T-cell (primary cell): ENCODE results near the gene SEMA5B. TPM values are rescaled to one million over a fixed set of nuclear protein-coding genes. Genes with fewer than 3 reads are reported as not detected.

ENCODE experiments used
- ATAC-seq, 4 experiments: fragments of 200-7000 bp in 3 of 4; fragments of 150-1000 bp in 1 of 4; cut with Tn5 transposase; replicated peaks in 1 of 4; 1 replicate in 3 of 4; 2 replicates in 1 of 4; pipeline ENCODE4 v1.10.0; 2021; ENCODE audit warnings: moderate library complexity in 3 of 4, mild to moderate bottlenecking in 2 of 4, moderate number of reproducible peaks in 1 of 4
- CTCF ChIA-PET, 2 donors: fragments of 300-600 bp; sonication (Branson Sonifier 250); formaldehyde crosslinking; loops; one replicate each; lab custom pipeline; 2022; ENCODE audit warnings: antibody characterized with exemption in 2 of 2; lab: Charles Lee
- POLR2A ChIA-PET, 2 donors: fragments of 300-600 bp; sonication (Branson Sonifier 250); formaldehyde crosslinking; loops; one replicate each; lab custom pipeline; 2022; ENCODE audit warnings: antibody characterized with exemption in 2 of 2; lab: Charles Lee
- DNase-seq, 35 experiments: peaks; one replicate each; pipeline versions ENCODE4 v3.0.0 to v3.0.0-alpha.2; 2013 to 2023
- H3K27ac ChIP-seq: one replicate; pipeline ENCODE4 v1.5.1; 2013; ENCODE audit warnings: low read length
- H3K27me3 ChIP-seq, 2 experiments: replicated peaks in 1 of 2; 1 replicate in 1 of 2; 2 replicates in 1 of 2; pipeline versions ENCODE4 v1.6.1 to v1.7.0; 2013; ENCODE audit warnings: low read length in 1 of 2, mixed read lengths in 1 of 2; ENCODE audit not compliant: control insufficient read depth in 2 of 2, insufficient read depth in 2 of 2; ENCODE audit errors: extremely low read depth in 1 of 2
- H3K36me3 ChIP-seq, 2 donors: 1 replicate in 1 of 2; 2 replicates in 1 of 2; pipeline versions ENCODE4 v1.6.1 to v1.7.0; 2013; ENCODE audit warnings: low read length in 1 of 2; ENCODE audit not compliant: control insufficient read depth in 2 of 2, insufficient read depth in 1 of 2; ENCODE audit errors: extremely low read depth in 1 of 2
- H3K4me1 ChIP-seq, 2 experiments: 1 replicate in 1 of 2; 2 replicates in 1 of 2; pipeline versions ENCODE4 v1.6.1 to v1.7.0; 2013; ENCODE audit warnings: low read length in 2 of 2, mixed read lengths in 1 of 2; ENCODE audit not compliant: insufficient read depth in 2 of 2, control insufficient read depth in 1 of 2; ENCODE audit errors: extremely low read depth in 1 of 2
- H3K4me3 ChIP-seq, 2 donors: 1 replicate in 1 of 2; 2 replicates in 1 of 2; pipeline versions ENCODE4 v1.5.1 to v1.7.0; 2013; ENCODE audit warnings: mild to moderate bottlenecking in 2 of 2, low read length in 1 of 2, moderate library complexity in 1 of 2; ENCODE audit not compliant: control insufficient read depth in 1 of 2; ENCODE audit errors: extremely low read depth in 1 of 2
- H3K9me3 ChIP-seq: 2 replicates; pipeline ENCODE4 v1.7.0; 2013
- H3K27ac Mint-ChIP-seq, 2 donors: one replicate each; pipeline ENCODE4 v1.8.0; 2020 to 2021; ENCODE audit warnings: mild to moderate bottlenecking in 2 of 2, mixed read lengths in 2 of 2
- H3K27me3 Mint-ChIP-seq, 2 donors: one replicate each; pipeline ENCODE4 v1.8.0; 2021 to 2022; ENCODE audit warnings: mixed read lengths in 2 of 2
- H3K36me3 Mint-ChIP-seq: one replicate; pipeline ENCODE4 v1.8.0; 2021; ENCODE audit warnings: mixed read lengths
- H3K4me1 Mint-ChIP-seq, 3 donors: one replicate each; pipeline ENCODE4 v1.8.0; 2020 to 2022; ENCODE audit warnings: mixed read lengths in 3 of 3, mild to moderate bottlenecking in 1 of 3
- H3K4me3 Mint-ChIP-seq, 3 donors: one replicate each; pipeline ENCODE4 v1.8.0; 2020 to 2022; ENCODE audit warnings: mild to moderate bottlenecking in 3 of 3, mixed read lengths in 3 of 3, moderate library complexity in 3 of 3
- H3K9me3 Mint-ChIP-seq, 3 donors: one replicate each; pipeline ENCODE4 v1.8.0; 2020 to 2022; ENCODE audit warnings: mixed read lengths in 3 of 3
- WGBS: methylation state at CpG from one replicate; pipeline ENCODE4 v1.1.5; 2013; ENCODE audit warnings: missing lambda C conversion rate; ENCODE audit not compliant: insufficient coverage; 5-methylcytosine and 5-hydroxymethylcytosine counted together
- total RNA-seq, 35 experiments: library from RNA in 6 of 35; stranded (reverse) in 6 of 35; fragments of 120-200 nt in 1 of 35; gene quantifications; one replicate each; pipeline versions ENCODE4 v1.2.1 to v1.2.4 and lab custom pipeline; 2013 to 2026

Gene SEMA5B
- total RNA-seq, 5 donors from 2014 or later (not counting 1 experiment from before 2014, with no cell fraction given) = 0.08 to 0.32 (median 0.21) TPM; not detected in 1

DNA sequence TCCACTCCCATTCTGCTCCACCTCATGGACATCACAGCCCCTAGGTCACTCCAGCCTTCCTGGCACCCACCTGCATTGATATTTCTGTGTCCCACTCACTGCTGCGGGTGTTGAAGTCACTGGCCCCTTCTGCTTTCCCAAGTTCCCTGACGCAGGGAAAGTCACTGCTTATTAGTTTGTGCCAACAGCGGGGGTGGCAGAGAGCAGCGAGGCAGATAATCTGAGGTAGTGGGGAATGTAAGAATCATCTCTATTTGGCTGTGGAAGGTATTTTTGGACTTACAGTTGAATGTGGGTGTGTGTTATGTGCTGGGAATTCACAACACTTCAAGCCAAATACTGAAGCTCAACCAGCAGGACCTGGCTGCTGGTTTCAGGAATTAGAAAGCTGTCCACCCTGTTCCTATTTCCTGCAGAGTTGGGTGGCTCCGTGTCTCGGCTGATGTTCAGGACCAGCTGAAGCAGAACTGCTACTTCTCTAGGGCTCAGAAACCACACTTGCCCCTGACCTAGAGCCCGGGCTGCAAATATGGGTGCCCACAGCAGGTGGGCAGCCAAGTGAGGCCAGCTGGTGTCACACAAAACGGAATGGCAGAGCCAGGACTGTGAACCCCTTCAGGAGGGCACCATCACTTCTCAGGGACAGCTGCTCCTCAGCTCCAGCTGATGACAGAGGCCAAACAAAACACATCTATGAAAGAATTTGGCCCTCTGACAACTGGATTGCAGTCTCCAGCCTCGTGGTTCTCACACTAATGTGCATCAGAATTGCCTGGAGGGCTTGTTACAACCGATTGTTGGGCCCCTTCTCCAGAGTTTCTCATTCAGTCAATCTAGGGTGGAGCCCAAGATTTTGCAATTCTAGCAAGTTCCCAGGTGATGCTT, 57.7 kb downstream of the SEMA5B start:
- H3K27me3 ChIP-seq = peaks cover 0 to 15% of the 10 kb centered on the region in 2 experiments
- ChIA-PET CTCF (no interaction called here), POLR2A (no interaction called here)
- H3K9me3 Mint-ChIP-seq = no peaks in the 10 kb centered on the region
- H3K4me1 ChIP-seq = peaks cover 0 to 1% of the 10 kb centered on the region in 2 experiments
- peaks cover 3 to 5% (median 3%) of the 10 kb centered on the region in 3 donors for H3K4me1 Mint-ChIP-seq
- no peak for DNase-seq
- H3K9me3 ChIP-seq = no peaks in the 10 kb centered on the region
- no peak overlapping the region for H3K4me3 ChIP-seq
- H3K36me3 Mint-ChIP-seq = no peaks in the 10 kb centered on the region
- H3K27ac Mint-ChIP-seq = no peak overlapping the region
- H3K27ac ChIP-seq = no peak overlapping the region
- no peak overlapping the region for H3K4me3 Mint-ChIP-seq
- ATAC-seq = no peak
- H3K27me3 Mint-ChIP-seq = peaks cover 6 to 8% of the 10 kb centered on the region in 2 donors
- H3K36me3 ChIP-seq = no peaks in the 10 kb centered on the region
- 69% methylated on average over 7 of the region's 10 CpGs for WGBS

DNA sequence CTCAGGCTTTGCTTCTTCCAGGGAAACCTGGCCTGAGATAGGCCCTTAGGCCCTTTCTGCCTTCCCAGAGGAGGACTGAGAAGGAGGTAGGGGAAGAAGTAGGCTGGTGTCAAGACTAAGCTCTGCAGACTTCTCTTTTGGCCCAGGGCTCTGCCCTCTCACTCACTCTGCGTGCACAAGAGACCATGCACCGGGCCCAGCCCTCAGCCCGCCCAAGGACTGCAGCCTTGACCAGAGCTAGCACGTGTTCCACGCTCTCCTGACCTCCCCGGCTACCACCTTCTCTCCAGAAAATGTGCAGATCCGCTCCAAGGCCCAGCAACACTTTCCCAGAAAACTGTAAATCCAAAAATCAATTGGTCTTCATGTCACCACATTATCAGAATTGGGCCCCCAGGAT, 59.8 kb downstream of the SEMA5B start:
- no peaks in the 10 kb centered on the region for H3K9me3 Mint-ChIP-seq
- CTCF ChIA-PET = no interaction called here
- POLR2A ChIA-PET = interaction anchor here in 1 of 2 donors (0.5 kb wide), 1 partner anchor 82 kb away, joined by 3 read pairs; no protein-coding TSS in a partner anchor
- WGBS = 88% methylated on average over 5 of the region's 7 CpGs
- no peak overlapping the region for H3K27ac ChIP-seq
- H3K27me3 Mint-ChIP-seq = peaks cover 0 to 2% of the 10 kb centered on the region in 2 donors
- no peaks in the 10 kb centered on the region for H3K36me3 Mint-ChIP-seq
- DNase-seq (no peak), ATAC-seq (no peak)
- no peaks in the 10 kb centered on the region for H3K4me1 Mint-ChIP-seq
- no peaks in the 10 kb centered on the region for H3K9me3 ChIP-seq
- H3K4me1 ChIP-seq = no peaks in the 10 kb centered on the region
- no peaks in the 10 kb centered on the region for H3K36me3 ChIP-seq
- no peak overlapping the region for H3K27ac Mint-ChIP-seq
- no peak overlapping the region for H3K4me3 ChIP-seq
- no peak overlapping the region for H3K4me3 Mint-ChIP-seq
- H3K27me3 ChIP-seq = peaks cover 0 to 6% of the 10 kb centered on the region in 2 experiments

DNA sequence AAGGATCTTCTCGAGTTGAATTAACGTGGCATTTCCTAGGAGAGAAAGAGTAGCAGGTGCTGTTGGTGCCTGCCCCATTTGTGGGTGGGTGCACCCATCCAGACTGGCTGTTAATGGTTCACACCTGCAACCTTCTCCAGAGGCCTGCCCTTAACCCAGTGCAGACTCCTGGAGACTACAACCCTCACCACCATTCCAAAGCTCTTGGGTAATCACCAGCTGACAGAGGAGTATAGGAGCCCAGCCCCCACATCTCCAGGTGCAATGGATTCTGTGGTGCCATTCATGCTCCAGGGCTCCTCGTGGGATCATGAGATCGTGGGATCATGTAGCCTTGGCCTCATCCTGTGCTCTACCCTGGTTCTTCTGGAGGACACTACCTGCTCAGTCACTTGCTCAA, 60.2 kb downstream of the SEMA5B start:
- no peak overlapping the region for H3K27ac Mint-ChIP-seq
- DNase-seq = no peak
- no peaks in the 10 kb centered on the region for H3K9me3 Mint-ChIP-seq
- peaks cover 0 to 2% of the 10 kb centered on the region in 2 donors for H3K27me3 Mint-ChIP-seq
- no peaks in the 10 kb centered on the region for H3K9me3 ChIP-seq
- H3K36me3 Mint-ChIP-seq = no peaks in the 10 kb centered on the region
- no peak overlapping the region for H3K4me3 Mint-ChIP-seq
- no peaks in the 10 kb centered on the region for H3K4me1 Mint-ChIP-seq
- WGBS = 71% methylated on average over 2 of the region's 4 CpGs
- peaks cover 0 to 6% of the 10 kb centered on the region in 2 experiments for H3K27me3 ChIP-seq
- H3K4me3 ChIP-seq = no peak overlapping the region
- ATAC-seq = no peak
- H3K4me1 ChIP-seq = no peaks in the 10 kb centered on the region
- ChIA-PET CTCF (no interaction called here), POLR2A (no interaction called here)
- no peak overlapping the region for H3K27ac ChIP-seq
- no peaks in the 10 kb centered on the region for H3K36me3 ChIP-seq

DNA sequence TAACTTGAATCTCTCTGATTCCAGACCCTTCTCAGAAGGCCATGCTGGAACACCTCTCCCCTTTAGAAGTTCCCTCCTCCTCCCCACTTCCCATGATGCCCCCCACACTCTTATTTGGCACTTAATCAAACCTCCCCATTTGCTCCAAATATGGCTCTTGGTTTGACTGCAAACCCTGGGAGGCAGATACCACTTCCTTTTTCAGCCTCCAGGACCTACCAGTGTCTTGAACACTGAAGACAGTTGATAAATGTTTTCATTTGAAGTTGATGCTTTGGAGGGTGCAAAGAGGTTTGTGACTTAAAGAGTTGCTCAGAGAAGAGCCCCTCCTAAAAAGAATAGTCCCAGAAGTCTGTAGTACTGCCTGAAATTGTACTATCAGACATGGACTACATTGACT, 61.5 kb downstream of the SEMA5B start:
- no peaks in the 10 kb centered on the region for H3K9me3 ChIP-seq
- ChIA-PET CTCF (no interaction called here), POLR2A (no interaction called here)
- Mint-ChIP-seq H3K27me3 (peaks cover 2 to 7% of the 10 kb centered on the region in 2 donors), H3K4me1 (no peaks in the 10 kb centered on the region), H3K36me3 (no peaks in the 10 kb centered on the region), H3K4me3 (no peak overlapping the region), H3K9me3 (no peaks in the 10 kb centered on the region), H3K27ac (no peak overlapping the region)
- no peaks in the 10 kb centered on the region for H3K36me3 ChIP-seq
- no peak overlapping the region for H3K4me3 ChIP-seq
- ATAC-seq (no peak), DNase-seq (no peak)
- H3K27me3 ChIP-seq = peaks cover 0 to 9% of the 10 kb centered on the region in 2 experiments
- H3K4me1 ChIP-seq = no peaks in the 10 kb centered on the region
- no peak overlapping the region for H3K27ac ChIP-seq

DNA sequence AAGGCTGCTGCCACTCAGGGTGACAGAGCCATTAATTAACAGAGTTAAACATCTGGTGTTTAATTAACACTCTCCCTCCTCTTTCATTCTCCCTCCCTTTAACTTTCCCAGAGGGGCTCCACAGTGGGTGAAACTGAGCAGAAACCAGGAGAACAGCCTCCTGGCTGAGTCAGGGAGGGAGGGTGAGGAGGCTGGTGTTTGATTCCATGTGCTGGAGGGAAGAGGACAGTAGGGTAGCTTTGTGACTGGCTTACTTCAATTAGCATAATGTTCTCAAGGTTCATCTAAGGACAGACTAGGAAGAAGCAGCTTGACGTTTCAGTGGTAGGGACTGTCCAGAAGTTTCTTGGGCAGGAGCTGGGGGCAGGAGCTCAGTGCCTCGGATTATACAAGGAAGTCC, 62.8 kb downstream of the SEMA5B start:
- H3K4me3 Mint-ChIP-seq = no peak overlapping the region
- ChIA-PET CTCF (no interaction called here), POLR2A (no interaction called here)
- no peak overlapping the region for H3K27ac ChIP-seq
- WGBS = 53% methylated on average over 2 of the region's 2 CpGs
- H3K27me3 ChIP-seq = peaks cover 0 to 7% of the 10 kb centered on the region in 2 experiments
- no peaks in the 10 kb centered on the region for H3K4me1 ChIP-seq
- no peaks in the 10 kb centered on the region for H3K36me3 Mint-ChIP-seq
- H3K27ac Mint-ChIP-seq = no peak overlapping the region
- no peaks in the 10 kb centered on the region for H3K36me3 ChIP-seq
- H3K27me3 Mint-ChIP-seq = peaks cover 2 to 7% of the 10 kb centered on the region in 2 donors
- no peak overlapping the region for H3K4me3 ChIP-seq
- no peaks in the 10 kb centered on the region for H3K9me3 ChIP-seq
- no peak for ATAC-seq
- no peak for DNase-seq
- no peaks in the 10 kb centered on the region for H3K4me1 Mint-ChIP-seq
- no peaks in the 10 kb centered on the region for H3K9me3 Mint-ChIP-seq

DNA sequence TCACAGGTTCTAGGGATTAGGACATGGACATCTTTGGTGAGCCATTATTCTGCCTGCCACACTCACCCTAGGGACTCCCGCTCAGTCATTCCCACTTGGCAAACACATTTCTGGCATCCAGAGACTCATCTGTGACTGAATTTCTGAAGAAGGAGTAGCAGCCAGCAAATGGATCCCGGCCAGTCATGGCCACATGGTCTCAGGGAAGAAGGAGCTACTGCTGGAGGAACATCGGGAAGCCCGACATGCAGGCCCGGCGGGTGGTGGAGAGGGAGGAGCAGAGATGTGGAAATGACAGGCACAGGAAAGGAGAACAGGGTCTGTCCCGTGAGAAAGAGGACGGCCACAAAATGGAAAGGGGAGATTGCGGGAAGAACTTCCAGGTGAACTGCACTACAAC, 65.4 kb downstream of the SEMA5B start:
- POLR2A ChIA-PET = no interaction called here

More for the DNA sequence above, 65.4 kb downstream of the SEMA5B start:
- WGBS = 79% methylated on average over 2 of the region's 9 CpGs
- DNase-seq (no peak), ATAC-seq (no peak)
- H3K36me3 Mint-ChIP-seq = no peaks in the 10 kb centered on the region
- H3K27ac ChIP-seq = no peak overlapping the region
- no peaks in the 10 kb centered on the region for H3K9me3 Mint-ChIP-seq
- H3K4me3 ChIP-seq = no peak overlapping the region
- no peaks in the 10 kb centered on the region for H3K9me3 ChIP-seq
- H3K36me3 ChIP-seq = no peaks in the 10 kb centered on the region
- no peaks in the 10 kb centered on the region for H3K4me1 Mint-ChIP-seq
- no peak overlapping the region for H3K27ac Mint-ChIP-seq
- peaks cover 0 to 23% of the 10 kb centered on the region in 2 experiments for H3K27me3 ChIP-seq
- CTCF ChIA-PET = no interaction called here
- H3K27me3 Mint-ChIP-seq = peaks cover 3 to 15% of the 10 kb centered on the region in 2 donors
- H3K4me1 ChIP-seq = no peaks in the 10 kb centered on the region
- H3K4me3 Mint-ChIP-seq = no peak overlapping the region
